GM12874 (cell line): ENCODE results near the gene HAAO.

ENCODE experiments used
- TF ChIP-seq, protein P1 (sequence below): IDR thresholded peaks from 2 replicates; pipeline ENCODE4 v1.5.1; 2011; ENCODE audit warnings: low read depth, mild to moderate bottlenecking, control low read depth, low read length, moderate library complexity; ENCODE audit not compliant: insufficient read depth

HAAO gene

DNA sequence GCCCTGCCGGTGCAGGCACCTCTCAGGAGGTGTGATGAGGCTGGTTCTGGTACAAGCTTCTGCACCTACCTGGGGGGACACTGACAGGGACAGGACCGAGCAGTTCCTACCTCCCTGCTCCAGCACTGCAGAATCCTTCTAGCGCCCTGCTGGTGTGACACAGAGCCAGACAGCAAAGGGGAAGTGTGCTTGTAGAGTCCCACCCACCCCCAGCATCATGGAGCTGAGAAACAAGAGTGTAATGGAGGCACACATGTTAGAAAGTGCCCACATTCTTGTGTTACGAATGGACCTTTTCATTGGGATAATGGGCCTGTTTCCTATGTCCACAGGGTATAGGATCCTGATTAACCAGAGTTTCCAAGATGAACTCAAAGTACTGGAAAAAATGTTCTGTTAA is 66.7 kb downstream of the HAAO start:
- TF ChIP-seq, protein P1, sequence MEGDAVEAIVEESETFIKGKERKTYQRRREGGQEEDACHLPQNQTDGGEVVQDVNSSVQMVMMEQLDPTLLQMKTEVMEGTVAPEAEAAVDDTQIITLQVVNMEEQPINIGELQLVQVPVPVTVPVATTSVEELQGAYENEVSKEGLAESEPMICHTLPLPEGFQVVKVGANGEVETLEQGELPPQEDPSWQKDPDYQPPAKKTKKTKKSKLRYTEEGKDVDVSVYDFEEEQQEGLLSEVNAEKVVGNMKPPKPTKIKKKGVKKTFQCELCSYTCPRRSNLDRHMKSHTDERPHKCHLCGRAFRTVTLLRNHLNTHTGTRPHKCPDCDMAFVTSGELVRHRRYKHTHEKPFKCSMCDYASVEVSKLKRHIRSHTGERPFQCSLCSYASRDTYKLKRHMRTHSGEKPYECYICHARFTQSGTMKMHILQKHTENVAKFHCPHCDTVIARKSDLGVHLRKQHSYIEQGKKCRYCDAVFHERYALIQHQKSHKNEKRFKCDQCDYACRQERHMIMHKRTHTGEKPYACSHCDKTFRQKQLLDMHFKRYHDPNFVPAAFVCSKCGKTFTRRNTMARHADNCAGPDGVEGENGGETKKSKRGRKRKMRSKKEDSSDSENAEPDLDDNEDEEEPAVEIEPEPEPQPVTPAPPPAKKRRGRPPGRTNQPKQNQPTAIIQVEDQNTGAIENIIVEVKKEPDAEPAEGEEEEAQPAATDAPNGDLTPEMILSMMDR = no peak

DNA sequence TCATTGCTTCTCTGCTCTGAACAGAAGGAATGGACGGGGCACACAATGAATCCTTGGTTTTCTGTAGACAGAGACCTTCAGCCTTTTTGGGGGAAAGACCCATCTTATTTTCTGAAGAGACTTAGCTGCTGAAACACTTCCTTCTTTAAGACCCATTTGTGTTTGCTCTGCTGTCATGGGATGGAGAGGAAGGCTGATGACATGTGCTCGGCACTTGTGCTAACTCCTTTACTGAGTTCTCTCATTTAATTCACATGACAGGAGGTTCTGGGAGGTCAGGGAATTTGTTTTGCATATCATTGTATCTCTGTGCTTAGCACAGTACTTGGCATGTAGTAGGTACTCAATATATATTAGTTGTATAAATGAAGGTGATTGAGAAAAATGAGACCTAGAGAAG is 67.5 kb downstream of the HAAO start:
- TF ChIP-seq, protein P1 = no peak

DNA sequence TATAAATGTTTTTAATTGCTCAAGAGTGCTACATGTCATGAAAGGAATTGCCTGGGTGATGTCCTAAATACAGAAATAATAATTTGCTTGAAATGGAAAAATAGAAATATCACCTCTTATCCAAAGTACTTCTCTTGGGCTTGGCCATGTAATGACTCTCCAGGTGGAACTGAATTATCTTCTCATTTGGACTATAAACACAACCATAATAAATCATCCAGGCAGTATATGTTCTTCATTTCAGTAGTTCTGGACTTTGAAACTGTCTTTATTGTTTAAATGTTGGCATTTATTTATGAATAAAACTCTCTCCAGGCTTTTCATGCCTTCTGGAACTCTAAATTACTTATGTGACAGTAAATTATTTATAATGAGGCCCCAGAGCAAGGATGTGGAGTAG is 68.9 kb downstream of the HAAO start:
- TF ChIP-seq, protein P1 = no peak

GRCh38 chr2:42722320-42723190 is 69.8 kb downstream of the HAAO start:
- TF ChIP-seq, protein P1 = no peak

GRCh38 chr2:42721898-42722297 is 70.5 kb downstream of the HAAO start:
- TF ChIP-seq, protein P1 = no peak
